ENCODE measurements around the gene KIF17.
A peak's percentile ranks its signal among the peaks of the same experiment; 100 is the strongest.

KIF17 gene

GRCh38 chr1:20660363-20660762, 57.4 kb downstream of the KIF17 start:
- no peak for DNase-seq (ENCODE audit: low read depth)
- no peak for TF ChIP-seq CTCF (conservative IDR thresholded peaks at IDR 0.05; ENCODE audit: control insufficient read depth, insufficient read depth, low read depth, low read length)
- H3K4me3 ChIP-seq (ENCODE audit: control insufficient read depth, low read depth, low read length) = peak overlapping the region; percentile 94

- TF ChIP-seq CTCF (conservative IDR thresholded peaks at IDR 0.05; ENCODE audit: control insufficient read depth, insufficient read depth, low read depth, low read length) = no peak
- no peak overlapping the region for H3K4me3 ChIP-seq (ENCODE audit: control insufficient read depth, low read depth, low read length)
- DNase-seq (ENCODE audit: low read depth) = no peak
These were observed 59.5 kb downstream of the KIF17 start for GRCh38 chr1:20658166-20658915.

GRCh38 chr1:20657024-20657423, 60.8 kb downstream of the KIF17 start:
- TF ChIP-seq CTCF (conservative IDR thresholded peaks at IDR 0.05; ENCODE audit: control insufficient read depth, insufficient read depth, low read depth, low read length) = no peak
- no peak for DNase-seq (ENCODE audit: low read depth)
- H3K4me3 ChIP-seq (ENCODE audit: control insufficient read depth, low read depth, low read length) = no peak overlapping the region

- peak; percentile 83 for DNase-seq (ENCODE audit: low read depth)
- TF ChIP-seq CTCF (conservative IDR thresholded peaks at IDR 0.05; ENCODE audit: control insufficient read depth, insufficient read depth, low read depth, low read length) = no peak
- H3K4me3 ChIP-seq (ENCODE audit: control insufficient read depth, low read depth, low read length) = no peak overlapping the region
These were observed 63.6 kb downstream of the KIF17 start for GRCh38 chr1:20654104-20654690.

- no peak overlapping the region for H3K4me3 ChIP-seq (ENCODE audit: control insufficient read depth, low read depth, low read length)
- DNase-seq (ENCODE audit: low read depth) = no peak
- no peak for TF ChIP-seq CTCF (conservative IDR thresholded peaks at IDR 0.05; ENCODE audit: control insufficient read depth, insufficient read depth, low read depth, low read length)
These were observed 65.5 kb downstream of the KIF17 start for GRCh38 chr1:20652300-20652699.

GRCh38 chr1:20648946-20649345, 68.9 kb downstream of the KIF17 start:
- DNase-seq (ENCODE audit: low read depth) = no peak
- H3K4me3 ChIP-seq (ENCODE audit: control insufficient read depth, low read depth, low read length) = no peak overlapping the region
- TF ChIP-seq CTCF (conservative IDR thresholded peaks at IDR 0.05; ENCODE audit: control insufficient read depth, insufficient read depth, low read depth, low read length) = no peak

Data from fibroblast of mammary gland (primary cell).